Measurements from ENCODE around the gene CATSPERE. TPM values are rescaled to one million over a fixed set of nuclear protein-coding genes. Genes with fewer than 3 reads are reported as not detected.

CATSPERE gene
- total RNA-seq, 4 donors from 2014 or later: 0.98 to 3.1 (median 1.3) TPM

- H3K9me3 ChIP-seq: no peaks in the 10 kb centered on the region
- 88% methylated on average over 8 of the region's 8 CpGs for WGBS, 2 donors
- H3K27me3 ChIP-seq: no peaks in the 10 kb centered on the region
- no peak for DNase-seq (ENCODE audit: low spot score in 2 of 2)
- peaks cover 0 to 5% (median 0%) of the 10 kb centered on the region in 3 donors for H3K36me3 ChIP-seq
- no peak overlapping the region for H3K4me3 ChIP-seq
- TF ChIP-seq POLR2A (IDR thresholded peaks at IDR 0.05) (no peak), EP300 (IDR thresholded peaks at IDR 0.05) (no peak), CTCF (IDR thresholded peaks at IDR 0.05) (no peak)
- no peaks in the 10 kb centered on the region for H3K4me1 ChIP-seq
- H3K27ac ChIP-seq: no peak overlapping the region
Observed at GRCh38 chr1:244601336-244601735, 140.3 kb downstream of the CATSPERE start.

GRCh38 chr1:244603498-244603897 lies 142.4 kb downstream of the CATSPERE start:
- no peak overlapping the region for H3K27ac ChIP-seq
- H3K9me3 ChIP-seq: no peaks in the 10 kb centered on the region
- no peak overlapping the region for H3K4me3 ChIP-seq
- no peak for DNase-seq (ENCODE audit: low spot score in 2 of 2)
- no peaks in the 10 kb centered on the region for H3K36me3 ChIP-seq
- TF ChIP-seq CTCF (IDR thresholded peaks at IDR 0.05): peak; percentile 68 to 88 (median 77)
- no peak for TF ChIP-seq POLR2A (IDR thresholded peaks at IDR 0.05)
- no peak for TF ChIP-seq EP300 (IDR thresholded peaks at IDR 0.05)
- H3K27me3 ChIP-seq: no peaks in the 10 kb centered on the region
- H3K4me1 ChIP-seq: no peaks in the 10 kb centered on the region

- Histone ChIP-seq H3K4me3 (no peak overlapping the region), H3K36me3 (no peaks in the 10 kb centered on the region), H3K27me3 (no peaks in the 10 kb centered on the region), H3K4me1 (no peaks in the 10 kb centered on the region), H3K9me3 (no peaks in the 10 kb centered on the region), H3K27ac (no peak overlapping the region)
- TF ChIP-seq CTCF (IDR thresholded peaks at IDR 0.05) (no peak), EP300 (IDR thresholded peaks at IDR 0.05) (no peak), POLR2A (IDR thresholded peaks at IDR 0.05) (no peak)
- WGBS, 2 donors: 75 to 82% methylated on average over 6 of the region's 6 CpGs
- DNase-seq (ENCODE audit: low spot score in 2 of 2): no peak
Observed at GRCh38 chr1:244605835-244606370, 144.8 kb downstream of the CATSPERE start.

GRCh38 chr1:244614113-244614836 lies 153.2 kb downstream of the CATSPERE start:
- no peak for DNase-seq (ENCODE audit: low spot score in 2 of 2)
- Histone ChIP-seq H3K9me3 (peaks cover 0 to 7% (median 0%) of the 10 kb centered on the region in 4 donors), H3K4me3 (no peak overlapping the region), H3K36me3 (peaks cover 0 to 4% (median 0%) of the 10 kb centered on the region in 3 donors), H3K27me3 (no peaks in the 10 kb centered on the region), H3K4me1 (no peaks in the 10 kb centered on the region), H3K27ac (no peak overlapping the region)
- TF ChIP-seq CTCF (IDR thresholded peaks at IDR 0.05) (no peak), POLR2A (IDR thresholded peaks at IDR 0.05) (no peak), EP300 (IDR thresholded peaks at IDR 0.05) (no peak)
- WGBS, 2 donors: 73 to 75% methylated on average over 9 of the region's 9 CpGs

GRCh38 chr1:244614879-244615278 lies 153.8 kb downstream of the CATSPERE start:
- H3K36me3 ChIP-seq: peaks cover 0 to 4% (median 0%) of the 10 kb centered on the region in 3 donors
- no peaks in the 10 kb centered on the region for H3K27me3 ChIP-seq
- no peak for DNase-seq (ENCODE audit: low spot score in 2 of 2)
- H3K27ac ChIP-seq: no peak overlapping the region
- H3K9me3 ChIP-seq: peaks cover 0 to 7% (median 0%) of the 10 kb centered on the region in 4 donors
- 38 to 58% methylated on average over 3 of the region's 3 CpGs for WGBS, 2 donors
- TF ChIP-seq POLR2A (IDR thresholded peaks at IDR 0.05) (no peak), EP300 (IDR thresholded peaks at IDR 0.05) (no peak), CTCF (IDR thresholded peaks at IDR 0.05) (no peak)
- H3K4me3 ChIP-seq: no peak overlapping the region
- no peaks in the 10 kb centered on the region for H3K4me1 ChIP-seq
